Measurements from ENCODE around the gene TPST2. TPM values are rescaled to one million over a fixed set of nuclear protein-coding genes. Genes with fewer than 3 reads are reported as not detected.

Gene TPST2
- total and polyA plus RNA-seq, 2 of the 4 experiments (the other 2 are of a cell fraction), result 42.5 to 63.6 TPM

- DNase-seq (no peak), ATAC-seq (ENCODE audit: low read depth) (no peak)
- no peak overlapping the region for H3K18ac ChIP-seq (ENCODE audit: low read depth, low read length)
- no peak overlapping the region for H3K4me2 ChIP-seq (ENCODE audit: low read depth, low read length)
- H2AK5ac ChIP-seq (ENCODE audit: low read depth, low read length), result no peak overlapping the region
- no peak overlapping the region for H3K14ac ChIP-seq (replicated peaks; ENCODE audit: low read depth, low read length)
- no peak overlapping the region for H3K4me3 ChIP-seq (ENCODE audit: insufficient read depth, low read depth, low read length)
- H3K23ac ChIP-seq (ENCODE audit: low read depth, low read length), result no peak overlapping the region
- H3K36me3 ChIP-seq (ENCODE audit: control insufficient read depth, insufficient read depth, low read length), result peaks cover 4% of the 10 kb centered on the region
- in situ Hi-C loops (cut with MboI; ENCODE audit: low sequenced_read_pairs), result no loop called here
- H3K27me3 ChIP-seq (ENCODE audit: control insufficient read depth, insufficient read depth, low read length), result no peaks in the 10 kb centered on the region
- H2BK20ac ChIP-seq (ENCODE audit: low read depth, low read length), result no peak overlapping the region
- peaks cover 2% of the 10 kb centered on the region for H3K4me1 ChIP-seq (ENCODE audit: control insufficient read depth, insufficient read depth, low read length)
- no peak overlapping the region for H4K91ac ChIP-seq (ENCODE audit: insufficient read depth, low read depth, low read length)
- ChIA-PET CTCF (no interaction called here), POLR2A (ENCODE audit: unreplicated experiment) (no interaction called here)
- H3K56ac ChIP-seq (ENCODE audit: extremely low read depth, insufficient read depth, low read length), result no peak overlapping the region
- H2BK15ac ChIP-seq (ENCODE audit: low read depth, low read length), result no peak overlapping the region
- H3K4ac ChIP-seq (ENCODE audit: low read depth, low read length), result no peak overlapping the region
- intact Hi-C loops (cut with micrococcal nuclease), result no loop called here
- no peak overlapping the region for H3K9ac ChIP-seq (ENCODE audit: low read depth, low read length)
- WGBS, 2 experiments (ENCODE audit: extremely low coverage in 2 of 2, insufficient read length in 1 of 2), result 93% methylated on average over 4 of the region's 8 CpGs; no CpG with 5 or more reads in 1 of the 2 experiments
- H4K5ac ChIP-seq (ENCODE audit: low read depth, low read length), result no peak overlapping the region
- H4K8ac ChIP-seq (ENCODE audit: low read depth in 2 of 2, low read length in 2 of 2), result no peak overlapping the region
- peaks cover 32 to 74% of the 10 kb centered on the region in 2 experiments for H3K79me1 ChIP-seq (ENCODE audit: low read depth in 1 of 2, low read length in 2 of 2)
- peaks cover 12% of the 10 kb centered on the region for H3K9me1 ChIP-seq (ENCODE audit: insufficient read depth, low read length)
- H4K20me1 ChIP-seq (ENCODE audit: insufficient read depth, low read length), result peaks cover 19% of the 10 kb centered on the region
- H3K9me3 ChIP-seq (ENCODE audit: control insufficient read depth, insufficient read depth, low read length), result no peaks in the 10 kb centered on the region
- H2BK5ac ChIP-seq (ENCODE audit: low read depth, low read length, poor library complexity, severe bottlenecking), result no peak overlapping the region
- dilution Hi-C loops (cut with HindIII; ENCODE audit: low sequenced_read_pairs, unreplicated experiment), result no loop called here
- no peak overlapping the region for H2AFZ ChIP-seq (replicated peaks; ENCODE audit: low read length, poor library complexity)
- no peak overlapping the region for H3K27ac ChIP-seq (ENCODE audit: insufficient read depth, low read length)
- no peak overlapping the region for H2AK9ac ChIP-seq (replicated peaks; ENCODE audit: low read depth, low read length, poor library complexity)
- TF ChIP-seq ELK1 (IDR thresholded peaks at IDR 0.05; ENCODE audit: borderline replicate concordance, low read depth, low read length) (no peak), SMC3 (IDR thresholded peaks at IDR 0.05; ENCODE audit: low read depth, low read length) (no peak), MXI1 (IDR thresholded peaks at IDR 0.05; ENCODE audit: borderline replicate concordance, low read depth, low read length) (no peak), NFE2L2 (IDR thresholded peaks at IDR 0.05; ENCODE audit: low read depth, low read length) (no peak), POLR2A (IDR thresholded peaks at IDR 0.05; ENCODE audit: low read depth, low read length) (no peak), CHD1 (IDR thresholded peaks at IDR 0.05; ENCODE audit: low read depth, low read length) (no peak), RAD21 (IDR thresholded peaks at IDR 0.05; ENCODE audit: low read length) (no peak)
- no TSS peak for BruUV-seq (replicated peaks)
- H2BK120ac ChIP-seq (ENCODE audit: low read depth, low read length), result no peak overlapping the region
Measured at GRCh38 chr22:26564181-26564580, 25.8 kb downstream of the TPST2 start.
